HG03159 (cell line): ENCODE measurements around the gene DCP1B.

Experiments used
- ATAC-seq: cut with Tn5 transposase; IDR thresholded peaks from one replicate; pipeline ENCODE4 v1.9.1; 2021; ENCODE audit warnings: mild to moderate bottlenecking, moderate library complexity; ENCODE audit not compliant: unreplicated experiment

DCP1B gene

GRCh38 chr12:1908758-1909157, 95.5 kb downstream of the DCP1B start:
- no peak for ATAC-seq

DNA sequence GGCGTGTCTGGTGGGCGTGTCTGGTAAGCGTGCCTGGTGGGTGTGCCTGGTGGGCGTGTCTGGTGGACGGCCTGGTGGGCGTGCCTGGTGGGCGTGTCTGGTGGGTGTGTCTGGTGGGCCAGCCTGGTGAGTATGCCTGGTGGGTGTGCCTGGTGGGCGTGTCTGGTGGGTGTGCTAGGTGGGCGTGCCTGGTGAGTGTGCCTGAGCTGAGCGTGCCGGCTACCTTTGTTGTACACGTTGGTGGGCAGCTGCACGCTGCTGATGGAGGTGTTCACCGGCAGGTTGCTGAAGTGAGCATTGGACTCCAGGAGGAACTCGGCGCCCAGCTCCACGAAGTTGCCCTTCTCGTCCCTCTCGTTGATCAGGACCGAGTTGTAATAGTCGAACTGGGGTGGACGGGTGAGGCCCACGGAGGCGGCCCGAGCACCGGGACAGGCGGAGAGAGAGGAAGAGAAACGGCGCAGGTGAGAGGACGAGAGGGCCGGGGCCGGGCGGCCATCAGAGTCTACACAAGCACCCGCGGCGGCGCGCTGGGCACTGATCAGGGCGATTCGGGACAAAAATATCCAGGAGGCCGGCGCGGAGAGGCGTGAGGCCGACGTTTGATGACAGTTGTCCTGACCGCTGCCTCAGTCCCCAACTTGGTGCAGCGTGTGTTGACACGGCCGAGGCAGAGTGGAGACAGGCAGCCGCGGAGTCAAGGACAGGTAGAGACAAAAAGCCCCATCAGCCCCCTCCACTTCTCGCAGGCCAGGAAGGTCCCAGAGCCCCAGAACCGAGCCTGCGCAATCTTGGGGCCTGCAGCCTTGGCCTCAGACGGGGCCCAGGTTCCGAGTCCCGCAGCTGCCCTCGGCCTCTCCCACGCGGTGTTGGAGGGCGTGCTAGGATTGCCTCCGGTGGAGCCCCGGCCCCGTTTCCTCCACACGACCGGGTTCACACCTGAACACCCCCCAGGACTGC, 96.3 kb downstream of the DCP1B start:
- ATAC-seq, result no peak

DNA sequence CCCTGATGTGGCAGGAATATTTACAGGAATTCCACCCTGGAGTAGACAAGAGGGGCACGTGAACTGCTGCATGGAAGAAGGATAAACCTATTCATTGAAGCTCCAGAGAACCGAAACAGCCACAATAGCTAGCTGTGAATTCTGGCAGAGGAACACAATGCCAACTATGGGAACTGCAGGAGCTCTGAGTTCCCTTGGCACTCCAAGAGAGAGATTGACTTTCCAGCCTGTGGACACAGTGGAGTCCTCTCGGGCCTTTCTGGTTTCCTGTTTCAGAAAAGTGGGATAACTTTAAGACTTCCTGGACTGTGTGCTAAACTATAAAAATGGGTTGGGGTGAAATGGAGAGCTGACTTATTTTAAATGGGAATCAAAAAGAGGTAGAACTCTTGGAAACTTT, 97.7 kb downstream of the DCP1B start:
- no peak for ATAC-seq

DNA sequence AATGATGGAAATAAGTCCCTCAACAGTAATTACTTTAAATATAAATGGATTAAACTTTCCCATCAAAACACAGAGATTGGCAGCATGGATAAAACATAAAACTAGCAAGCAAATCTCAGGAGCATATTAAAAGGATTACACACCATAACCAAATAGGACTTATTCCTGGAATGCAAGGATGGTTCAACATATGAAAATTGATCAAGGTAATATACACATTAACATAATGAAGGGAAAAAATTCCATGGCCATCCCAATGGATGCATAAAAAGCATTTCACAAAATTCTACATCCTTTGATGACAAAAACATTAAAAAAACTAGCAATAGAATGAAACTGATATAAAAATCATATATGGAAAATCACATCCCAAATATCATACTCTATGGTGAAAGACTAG, 99.4 kb downstream of the DCP1B start:
- ATAC-seq, result no peak

DNA sequence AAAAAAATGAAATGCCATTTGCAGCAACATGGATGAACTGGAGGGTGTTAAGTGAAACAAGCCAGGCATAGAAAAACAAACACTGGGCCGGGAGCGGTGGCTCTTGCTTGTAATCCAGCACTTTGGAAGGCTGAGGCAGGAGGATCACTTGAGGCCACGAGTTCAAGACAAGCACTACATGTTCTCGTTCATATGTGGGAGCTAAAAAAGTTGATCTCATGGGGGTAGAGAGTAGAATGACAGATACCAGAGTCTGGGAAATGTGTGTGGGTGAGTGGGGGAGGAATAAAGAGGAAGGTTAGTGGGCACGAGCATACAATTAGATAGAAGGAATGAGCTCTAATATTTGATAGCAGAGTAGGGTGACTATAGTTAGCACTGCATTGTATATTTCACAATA, 107.3 kb downstream of the DCP1B start:
- ATAC-seq, result no peak
